Measurements from ENCODE around the gene FERMT1. TPM values are rescaled to one million over a fixed set of nuclear protein-coding genes. Genes with fewer than 3 reads are reported as not detected.
A peak's percentile ranks its signal among the peaks of the same experiment; 100 is the strongest.

Gene FERMT1
- total RNA-seq, 1 experiment from 2014 or later: 43.1 TPM

- POLR2A ChIA-PET: interaction anchor here (0.7 to 1.0 kb wide), 2 partner anchors 11 to 332 kb away, joined by 3 to 4 read pairs; no protein-coding TSS in a partner anchor
- no peaks in the 10 kb centered on the region for H3K27me3 Mint-ChIP-seq (ENCODE audit: insufficient read depth, unreplicated experiment)
Observed at GRCh38 chr20:6094063-6094462, 28.8 kb downstream of the FERMT1 start.

GRCh38 chr20:6091661-6092060 is 31.2 kb downstream of the FERMT1 start:
- ChIA-PET POLR2A (interaction anchor here (2.6 kb wide), 1 partner anchor 10 kb away, joined by 9 read pairs; no protein-coding TSS in a partner anchor), CTCF (interaction anchor here (0.6 to 1.1 kb wide), 2 partner anchors 10 to 14 kb away, joined by 3 read pairs; no protein-coding TSS in a partner anchor)
- DNase-seq (ENCODE audit: unreplicated experiment): no peak
- Mint-ChIP-seq H3K4me3 (ENCODE audit: unreplicated experiment) (no peak overlapping the region), H3K4me1 (ENCODE audit: insufficient read depth, unreplicated experiment) (peaks cover 10% of the 10 kb centered on the region), H3K9me3 (ENCODE audit: unreplicated experiment) (no peaks in the 10 kb centered on the region), H3K27ac (ENCODE audit: low read depth, unreplicated experiment) (no peak overlapping the region), H3K36me3 (ENCODE audit: insufficient read depth, unreplicated experiment) (peaks cover 55% of the 10 kb centered on the region), H3K27me3 (ENCODE audit: insufficient read depth, unreplicated experiment) (no peaks in the 10 kb centered on the region)
- no TSS peak for BruUV-seq (replicated peaks)
- intact Hi-C loops (cut with micrococcal nuclease): no loop called here
- TF ChIP-seq CTCF (IDR thresholded peaks at IDR 0.05; ENCODE audit: unreplicated experiment): no peak

More at GRCh38 chr20:6094063-6094462, 28.8 kb downstream of the FERMT1 start:
- Mint-ChIP-seq H3K9me3 (ENCODE audit: unreplicated experiment) (no peaks in the 10 kb centered on the region), H3K27ac (ENCODE audit: low read depth, unreplicated experiment) (no peak overlapping the region), H3K4me3 (ENCODE audit: unreplicated experiment) (no peak overlapping the region), H3K36me3 (ENCODE audit: insufficient read depth, unreplicated experiment) (peaks cover 55% of the 10 kb centered on the region), H3K4me1 (ENCODE audit: insufficient read depth, unreplicated experiment) (peaks cover 5% of the 10 kb centered on the region)
- CTCF ChIA-PET: interaction anchor here (0.6 kb wide), 1 partner anchor 1950 kb away, joined by 5 read pairs; no protein-coding TSS in a partner anchor
- no peak for DNase-seq (ENCODE audit: unreplicated experiment)
- TF ChIP-seq CTCF (IDR thresholded peaks at IDR 0.05; ENCODE audit: unreplicated experiment): no peak
- intact Hi-C loops (cut with micrococcal nuclease): no loop called here
- BruUV-seq (replicated peaks): no TSS peak

DNA sequence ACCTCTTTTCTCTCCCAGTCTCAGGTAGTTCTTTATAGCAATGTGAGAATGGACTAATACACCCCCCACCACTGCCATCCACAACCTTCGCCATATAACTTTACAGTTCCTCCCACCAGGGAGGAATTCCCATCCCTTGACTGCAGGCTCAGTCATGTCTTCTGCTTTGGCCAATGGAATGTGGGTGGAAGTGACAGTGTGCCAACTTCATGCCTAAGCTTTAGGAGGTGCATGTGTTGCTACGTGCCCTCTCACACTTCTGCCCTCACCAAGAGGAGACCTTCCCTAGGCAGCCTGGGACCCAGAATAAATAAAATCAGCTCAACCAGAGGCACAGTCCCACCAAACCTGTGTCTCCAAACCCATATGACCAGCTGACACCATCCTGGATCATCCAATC is 36.0 kb downstream of the FERMT1 start:
- H3K9me3 Mint-ChIP-seq (ENCODE audit: unreplicated experiment): no peaks in the 10 kb centered on the region
- DNase-seq (ENCODE audit: unreplicated experiment): peak; percentile 38
- peaks cover 70% of the 10 kb centered on the region for H3K36me3 Mint-ChIP-seq (ENCODE audit: insufficient read depth, unreplicated experiment)
- no TSS peak for BruUV-seq (replicated peaks)
- no peak overlapping the region for H3K27ac Mint-ChIP-seq (ENCODE audit: low read depth, unreplicated experiment)
- no peaks in the 10 kb centered on the region for H3K27me3 Mint-ChIP-seq (ENCODE audit: insufficient read depth, unreplicated experiment)
- CTCF ChIA-PET: interaction anchor here (0.5 to 2.1 kb wide), 5 partner anchors 9 to 1946 kb away, joined by 3 to 10 read pairs (median 3); no protein-coding TSS in a partner anchor
- peaks cover 14% of the 10 kb centered on the region for H3K4me1 Mint-ChIP-seq (ENCODE audit: insufficient read depth, unreplicated experiment)
- intact Hi-C loops (cut with micrococcal nuclease): no loop called here
- H3K4me3 Mint-ChIP-seq (ENCODE audit: unreplicated experiment): no peak overlapping the region
- POLR2A ChIA-PET: interaction anchor here (1.0 to 1.6 kb wide), 3 partner anchors 10 to 36 kb away, joined by 3 to 4 read pairs (median 4); partner anchors contain the start of gene FERMT1
- no peak for TF ChIP-seq CTCF (IDR thresholded peaks at IDR 0.05; ENCODE audit: unreplicated experiment)

GRCh38 chr20:6083926-6084325 is 38.9 kb downstream of the FERMT1 start:
- H3K4me3 Mint-ChIP-seq (ENCODE audit: unreplicated experiment): no peak overlapping the region
- no TSS peak for BruUV-seq (replicated peaks)
- ChIA-PET CTCF (interaction anchor here (0.5 to 1.4 kb wide), 2 partner anchors 10 to 530 kb away, joined by 3 to 4 read pairs; no protein-coding TSS in a partner anchor), POLR2A (interaction anchor here (0.6 to 1.2 kb wide), 3 partner anchors 39 to 463 kb away, joined by 3 read pairs; partner anchors contain the start of gene FERMT1)
- intact Hi-C loops (cut with micrococcal nuclease): no loop called here
- H3K4me1 Mint-ChIP-seq (ENCODE audit: insufficient read depth, unreplicated experiment): peaks cover 25% of the 10 kb centered on the region
- no peak overlapping the region for H3K27ac Mint-ChIP-seq (ENCODE audit: low read depth, unreplicated experiment)
- no peaks in the 10 kb centered on the region for H3K27me3 Mint-ChIP-seq (ENCODE audit: insufficient read depth, unreplicated experiment)
- H3K36me3 Mint-ChIP-seq (ENCODE audit: insufficient read depth, unreplicated experiment): peaks cover 80% of the 10 kb centered on the region
- DNase-seq (ENCODE audit: unreplicated experiment): no peak
- no peak for TF ChIP-seq CTCF (IDR thresholded peaks at IDR 0.05; ENCODE audit: unreplicated experiment)
- no peaks in the 10 kb centered on the region for H3K9me3 Mint-ChIP-seq (ENCODE audit: unreplicated experiment)
